Endodermal cell (in vitro differentiated cells): ENCODE results near the gene DZIP3. TPM values are rescaled to one million over a fixed set of nuclear protein-coding genes. Genes with fewer than 3 reads are reported as not detected.

Experiments
- DNase-seq: peaks from one replicate; pipeline ENCODE4 v3.0.0-alpha.2; 2017
- H3K27ac ChIP-seq: 2 replicates; pipeline ENCODE4 v1.5.1; 2013; ENCODE audit warnings: mild to moderate bottlenecking, low read depth, low read length, moderate library complexity
- H3K27me3 ChIP-seq: 2 replicates; pipeline ENCODE4 v1.6.1; 2013; ENCODE audit warnings: mild to moderate bottlenecking, low read length, moderate library complexity; ENCODE audit not compliant: insufficient read depth, control insufficient read depth, poor library complexity, severe bottlenecking
- H3K36me3 ChIP-seq: 2 replicates; pipeline ENCODE4 v1.7.0; 2013; ENCODE audit warnings: mild to moderate bottlenecking, low read length, moderate library complexity; ENCODE audit not compliant: control insufficient read depth, insufficient read depth
- H3K4me1 ChIP-seq: one replicate; pipeline ENCODE4 v1.7.0; 2013; ENCODE audit warnings: low read length; ENCODE audit not compliant: control insufficient read depth, insufficient read depth
- H3K4me3 ChIP-seq: 2 replicates; pipeline ENCODE4 v1.5.1; 2013; ENCODE audit warnings: mild to moderate bottlenecking, low read length, moderate library complexity
- H3K9ac ChIP-seq: 2 replicates; pipeline ENCODE4 v1.6.1; 2013; ENCODE audit warnings: mild to moderate bottlenecking, low read length, moderate library complexity; ENCODE audit not compliant: poor library complexity, severe bottlenecking; ENCODE audit errors: extremely low read depth
- H3K9me3 ChIP-seq: 2 replicates; pipeline ENCODE4 v1.6.1; 2013; ENCODE audit warnings: mild to moderate bottlenecking, low read length, moderate library complexity; ENCODE audit not compliant: control insufficient read depth
- H3K27ac Mint-ChIP-seq: 2 replicates; pipeline ENCODE4 v1.8.0; 2020; ENCODE audit warnings: mixed read lengths
- H3K27me3 Mint-ChIP-seq: 2 replicates; pipeline ENCODE4 v1.8.0; 2021; ENCODE audit warnings: mild to moderate bottlenecking, mixed read lengths; ENCODE audit not compliant: insufficient read depth
- H3K36me3 Mint-ChIP-seq: 2 replicates; pipeline ENCODE4 v1.8.0; 2020; ENCODE audit warnings: low read depth, mixed read lengths
- H3K4me1 Mint-ChIP-seq: 2 replicates; pipeline ENCODE4 v1.8.0; 2020; ENCODE audit warnings: mixed read lengths
- H3K4me3 Mint-ChIP-seq: 2 replicates; pipeline ENCODE4 v1.8.0; 2020; ENCODE audit warnings: mild to moderate bottlenecking, moderate library complexity, mixed read lengths
- H3K9me3 Mint-ChIP-seq: 2 replicates; pipeline ENCODE4 v1.8.0; 2020; ENCODE audit warnings: mild to moderate bottlenecking, mixed read lengths
- CTCF ChIP-seq: fragments of 200-600 bp; sonication (generic); conservative IDR thresholded peaks from 2 replicates; pipeline ENCODE4 v1.5.0; 2021; ENCODE audit warnings: antibody characterized with exemption, mild to moderate bottlenecking
- WGBS, 2 experiments: methylation state at CpG; one replicate each; pipeline versions ENCODE4 v1.1.5 to v1.1.7; 2013; ENCODE audit warnings: missing lambda C conversion rate in 2 of 2, mixed read lengths in 1 of 2; ENCODE audit not compliant: insufficient coverage in 1 of 2, insufficient read length in 1 of 2; 5-methylcytosine and 5-hydroxymethylcytosine counted together
- total RNA-seq, 2 donors: library from RNA; stranded (reverse); fragmentation: NEBNext Ultra II Directional in 1 of 2; extraction: Animal tissue kit (Norgen Biotek cat#: 25700) in 1 of 2; gene quantifications; 2 replicates in 1 of 2; 3 replicates in 1 of 2; pipeline ENCODE4 v1.2.1, GENCODE V29; 2021

DZIP3 gene
- total RNA-seq, 2 donors from 2014 or later, result 24.2 to 40.8 TPM

GRCh38 chr3:108605028-108605427, 15.5 kb downstream of the DZIP3 start:
- Histone ChIP-seq H3K27me3 (no peaks in the 10 kb centered on the region), H3K36me3 (peaks cover 4% of the 10 kb centered on the region)
- peaks cover 13% of the 10 kb centered on the region for H3K9me3 Mint-ChIP-seq

GRCh38 chr3:108605491-108605890, 16.0 kb downstream of the DZIP3 start:
- H3K27ac ChIP-seq, result no peak overlapping the region
- no peaks in the 10 kb centered on the region for H3K27me3 Mint-ChIP-seq
- H3K4me1 Mint-ChIP-seq, result peaks cover 24% of the 10 kb centered on the region
- H3K9me3 Mint-ChIP-seq, result peaks cover 13% of the 10 kb centered on the region
- H3K36me3 Mint-ChIP-seq, result peaks cover 18% of the 10 kb centered on the region
- TF ChIP-seq CTCF, result no peak
- H3K4me3 Mint-ChIP-seq, result no peak overlapping the region
- H3K27me3 ChIP-seq, result no peaks in the 10 kb centered on the region
- H3K27ac Mint-ChIP-seq, result no peak overlapping the region
- DNase-seq, result no peak
- H3K36me3 ChIP-seq, result peaks cover 8% of the 10 kb centered on the region
- peaks cover 18% of the 10 kb centered on the region for H3K4me1 ChIP-seq
- no peak overlapping the region for H3K4me3 ChIP-seq
- H3K9ac ChIP-seq, result no peak overlapping the region
- H3K9me3 ChIP-seq, result peaks cover 16% of the 10 kb centered on the region
- WGBS, 2 experiments, result 87 to 95% methylated on average over 4 of the region's 4 CpGs

More at GRCh38 chr3:108605028-108605427, 15.5 kb downstream of the DZIP3 start:
- no peak overlapping the region for H3K27ac ChIP-seq
- H3K4me1 ChIP-seq, result peaks cover 18% of the 10 kb centered on the region
- WGBS, 2 experiments, result 100% methylated on average over 1 of the region's 2 CpGs; no CpG with 5 or more reads in 1 of the 2 experiments
- no peak overlapping the region for H3K4me3 ChIP-seq
- no peak overlapping the region for H3K9ac ChIP-seq
- H3K27ac Mint-ChIP-seq, result no peak overlapping the region
- H3K27me3 Mint-ChIP-seq, result no peaks in the 10 kb centered on the region
- H3K4me1 Mint-ChIP-seq, result peaks cover 24% of the 10 kb centered on the region
- no peak overlapping the region for H3K4me3 Mint-ChIP-seq
- H3K9me3 ChIP-seq, result peaks cover 17% of the 10 kb centered on the region
- peaks cover 18% of the 10 kb centered on the region for H3K36me3 Mint-ChIP-seq
- no peak for TF ChIP-seq CTCF
- DNase-seq, result no peak

GRCh38 chr3:108608750-108609149, 19.2 kb downstream of the DZIP3 start:
- Mint-ChIP-seq H3K27ac (no peak overlapping the region), H3K36me3 (peaks cover 7% of the 10 kb centered on the region), H3K27me3 (no peaks in the 10 kb centered on the region), H3K9me3 (no peaks in the 10 kb centered on the region), H3K4me3 (no peak overlapping the region), H3K4me1 (peaks cover 8% of the 10 kb centered on the region)
- Histone ChIP-seq H3K4me3 (no peak overlapping the region), H3K36me3 (peaks cover 22% of the 10 kb centered on the region), H3K9me3 (no peaks in the 10 kb centered on the region), H3K27ac (no peak overlapping the region), H3K4me1 (peaks cover 4% of the 10 kb centered on the region), H3K9ac (no peak overlapping the region), H3K27me3 (no peaks in the 10 kb centered on the region)
- WGBS, 2 experiments, result 60 to 78% methylated on average over 3 to 4 of the region's 4 CpGs
- TF ChIP-seq CTCF, result peak; percentile 70
- peak; percentile 77 for DNase-seq
